Activated T-cell treated with anti-CD3 and anti-CD28 coated beads, Interleukin-2, amount 50 U/mL, for 4 hours (primary cell): ENCODE measurements around the gene ACVR1. TPM values are rescaled to one million over a fixed set of nuclear protein-coding genes. Genes with fewer than 3 reads are reported as not detected.

Source experiments
- ATAC-seq, 2 donors: fragments of 200-7000 bp; cut with Tn5 transposase; one replicate each; pipeline ENCODE4 v1.10.0; 2021
- DNase-seq: peaks from one replicate; pipeline ENCODE4 v3.0.0-alpha.2; 2020
- H3K27me3 Mint-ChIP-seq: one replicate; pipeline ENCODE4 v1.8.0; 2021; ENCODE audit warnings: low read depth, mixed read lengths
- H3K36me3 Mint-ChIP-seq: one replicate; pipeline ENCODE4 v1.8.0; 2022; ENCODE audit warnings: mixed read lengths; ENCODE audit not compliant: insufficient read depth
- H3K4me1 Mint-ChIP-seq: one replicate; pipeline ENCODE4 v1.8.0; 2021; ENCODE audit warnings: low read depth, mixed read lengths
- H3K4me3 Mint-ChIP-seq: one replicate; pipeline ENCODE4 v1.8.0; 2021; ENCODE audit warnings: mild to moderate bottlenecking, moderate library complexity, mixed read lengths
- H3K9me3 Mint-ChIP-seq: one replicate; pipeline ENCODE4 v1.8.0; 2021; ENCODE audit warnings: mixed read lengths
- total RNA-seq, 3 donors: library from RNA; stranded (reverse); gene quantifications; one replicate each; pipeline ENCODE4 v1.2.1, GENCODE V29; 2021

The ACVR1 gene
- total RNA-seq: 10 to 100 TPM; 11.5 to 14.1 (median 13.2) TPM

- no peaks in the 10 kb centered on the region for H3K27me3 Mint-ChIP-seq
- no peaks in the 10 kb centered on the region for H3K9me3 Mint-ChIP-seq
- peak within 1 kb of the TSS; percentile 90 for H3K4me3 Mint-ChIP-seq
- peak; percentile 84 to 86 for ATAC-seq
- H3K36me3 Mint-ChIP-seq: no peaks in the 10 kb centered on the region
- peak; percentile 73 for DNase-seq
- peaks cover 60% of the 10 kb centered on the region for H3K4me1 Mint-ChIP-seq
These were observed at the start of gene ACVR1 for GRCh38 chr2:157876066-157876785. TSS of gene ACVR1 (minus strand) at chr2:157876330. CDS start at chr2:157799493, 76,837 bp downstream.

DNA sequence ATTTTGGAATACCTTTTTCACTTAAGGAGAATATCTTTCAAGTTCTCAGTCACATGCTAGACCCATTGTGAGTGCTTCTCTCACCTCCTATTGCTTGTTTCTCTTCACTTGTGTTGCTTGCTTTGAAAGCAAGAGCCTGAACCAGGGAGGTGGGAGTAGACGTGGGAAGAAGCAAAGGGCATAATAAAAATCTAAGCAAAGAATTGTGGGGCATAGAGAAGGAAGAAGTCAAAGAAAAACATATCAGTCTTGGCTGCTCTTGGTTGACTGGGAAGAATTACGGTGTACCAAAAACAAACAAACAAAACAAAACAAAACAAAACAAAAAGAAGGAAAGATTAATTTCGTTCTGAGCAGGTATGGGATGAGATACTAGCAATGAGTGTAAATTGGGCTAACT lies 48.9 kb upstream of the ACVR1 start:
- H3K9me3 Mint-ChIP-seq: no peaks in the 10 kb centered on the region
- H3K4me1 Mint-ChIP-seq: peaks cover 2% of the 10 kb centered on the region
- ATAC-seq: no peak
- H3K4me3 Mint-ChIP-seq: no peak overlapping the region
- DNase-seq: no peak
- H3K36me3 Mint-ChIP-seq: no peaks in the 10 kb centered on the region
- H3K27me3 Mint-ChIP-seq: no peaks in the 10 kb centered on the region

GRCh38 chr2:157923598-157924217 lies 47.6 kb upstream of the ACVR1 start:
- ATAC-seq (no peak), DNase-seq (no peak)
- no peaks in the 10 kb centered on the region for H3K27me3 Mint-ChIP-seq

DNA sequence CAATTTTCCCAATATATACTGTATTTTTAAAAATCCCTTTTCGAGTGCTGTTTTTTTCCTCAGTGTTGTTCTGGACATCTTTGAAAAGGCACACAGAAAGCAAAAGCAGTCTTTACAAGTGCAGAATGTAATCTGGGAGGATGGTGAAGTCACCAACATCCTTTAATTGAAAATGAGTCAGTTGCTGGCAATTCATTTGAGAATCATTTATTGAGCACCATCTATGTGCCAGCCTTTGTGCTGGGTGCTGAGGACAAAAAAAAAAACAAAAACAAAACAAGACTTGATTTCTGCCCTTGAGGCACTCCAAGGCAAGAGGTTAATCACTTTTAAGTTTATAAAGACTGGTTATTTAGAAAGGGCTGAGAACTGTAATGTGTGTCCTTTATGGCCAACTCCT lies 46.7 kb upstream of the ACVR1 start:
- ATAC-seq (peak in 1 of 2 donors; percentile 34), DNase-seq (no peak)
- H3K27me3 Mint-ChIP-seq: no peaks in the 10 kb centered on the region
- H3K4me1 Mint-ChIP-seq: peaks cover 2% of the 10 kb centered on the region
- no peaks in the 10 kb centered on the region for H3K36me3 Mint-ChIP-seq
- H3K4me3 Mint-ChIP-seq: no peak overlapping the region
- H3K9me3 Mint-ChIP-seq: no peaks in the 10 kb centered on the region

More at GRCh38 chr2:157923598-157924217, 47.6 kb upstream of the ACVR1 start:
- Mint-ChIP-seq H3K9me3 (no peaks in the 10 kb centered on the region), H3K36me3 (no peaks in the 10 kb centered on the region), H3K4me3 (no peak overlapping the region), H3K4me1 (peaks cover 2% of the 10 kb centered on the region)

- Mint-ChIP-seq H3K36me3 (no peaks in the 10 kb centered on the region), H3K27me3 (no peaks in the 10 kb centered on the region), H3K4me1 (peaks cover 2% of the 10 kb centered on the region), H3K9me3 (no peaks in the 10 kb centered on the region), H3K4me3 (no peak overlapping the region)
- no peak for DNase-seq
- ATAC-seq: no peak
These were observed 46.2 kb upstream of the ACVR1 start for GRCh38 chr2:157922336-157922735.

GRCh38 chr2:157920736-157921135 lies 44.6 kb upstream of the ACVR1 start:
- Mint-ChIP-seq H3K4me3 (no peak overlapping the region), H3K36me3 (no peaks in the 10 kb centered on the region), H3K9me3 (no peaks in the 10 kb centered on the region), H3K4me1 (peaks cover 2% of the 10 kb centered on the region), H3K27me3 (no peaks in the 10 kb centered on the region)
- no peak for ATAC-seq
- DNase-seq: no peak

DNA sequence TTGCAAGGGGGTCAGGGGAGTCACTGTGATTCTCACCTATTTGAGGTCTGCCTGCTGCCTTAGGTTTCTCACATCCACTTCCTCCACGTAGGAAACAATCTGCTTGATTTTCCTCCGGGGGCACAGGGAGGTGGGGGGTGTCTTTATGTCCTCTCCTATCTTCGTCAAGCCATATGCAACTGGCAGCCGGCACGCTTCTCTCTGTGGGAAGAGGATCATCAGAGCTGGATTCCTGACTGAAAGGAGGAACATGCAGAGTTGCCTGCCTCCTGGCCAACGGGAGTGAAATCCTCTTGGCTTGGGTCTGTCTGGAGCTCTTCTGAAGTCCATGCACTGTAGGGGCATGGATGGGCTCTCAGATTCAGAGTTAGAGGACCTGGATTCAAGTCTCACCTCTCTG lies 43.1 kb upstream of the ACVR1 start:
- no peaks in the 10 kb centered on the region for H3K9me3 Mint-ChIP-seq
- no peaks in the 10 kb centered on the region for H3K36me3 Mint-ChIP-seq
- H3K27me3 Mint-ChIP-seq: no peaks in the 10 kb centered on the region
- ATAC-seq: no peak
- no peak overlapping the region for H3K4me3 Mint-ChIP-seq
- H3K4me1 Mint-ChIP-seq: peaks cover 2% of the 10 kb centered on the region
- DNase-seq: no peak

DNA sequence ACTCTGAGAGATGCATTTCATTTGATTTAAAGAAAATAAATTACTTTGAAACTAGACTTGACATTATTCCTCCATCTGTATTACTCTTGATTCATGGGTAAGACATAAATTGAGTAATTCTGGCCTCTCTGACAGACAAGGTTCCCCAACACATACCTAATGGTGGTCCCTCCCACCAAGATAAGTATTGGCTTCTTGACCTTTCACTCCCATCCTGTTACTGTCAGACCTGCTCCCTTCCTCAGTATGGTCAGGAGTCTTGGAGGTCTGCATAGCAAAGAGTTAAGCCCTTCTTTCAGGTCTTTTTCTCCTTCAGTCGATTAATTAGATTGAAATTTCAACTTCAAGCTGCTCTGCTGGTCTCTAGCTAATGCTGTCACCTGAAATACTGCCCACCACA lies 42.2 kb upstream of the ACVR1 start:
- Mint-ChIP-seq H3K9me3 (no peaks in the 10 kb centered on the region), H3K4me3 (no peak overlapping the region), H3K36me3 (no peaks in the 10 kb centered on the region), H3K4me1 (peaks cover 2% of the 10 kb centered on the region), H3K27me3 (no peaks in the 10 kb centered on the region)
- ATAC-seq: no peak
- DNase-seq: no peak

- peaks cover 1% of the 10 kb centered on the region for H3K36me3 Mint-ChIP-seq
- no peaks in the 10 kb centered on the region for H3K9me3 Mint-ChIP-seq
- H3K4me1 Mint-ChIP-seq: no peaks in the 10 kb centered on the region
- ATAC-seq (no peak), DNase-seq (no peak)
- no peak overlapping the region for H3K4me3 Mint-ChIP-seq
- no peaks in the 10 kb centered on the region for H3K27me3 Mint-ChIP-seq
These were observed 35.6 kb upstream of the ACVR1 start for GRCh38 chr2:157911750-157912149.

DNA sequence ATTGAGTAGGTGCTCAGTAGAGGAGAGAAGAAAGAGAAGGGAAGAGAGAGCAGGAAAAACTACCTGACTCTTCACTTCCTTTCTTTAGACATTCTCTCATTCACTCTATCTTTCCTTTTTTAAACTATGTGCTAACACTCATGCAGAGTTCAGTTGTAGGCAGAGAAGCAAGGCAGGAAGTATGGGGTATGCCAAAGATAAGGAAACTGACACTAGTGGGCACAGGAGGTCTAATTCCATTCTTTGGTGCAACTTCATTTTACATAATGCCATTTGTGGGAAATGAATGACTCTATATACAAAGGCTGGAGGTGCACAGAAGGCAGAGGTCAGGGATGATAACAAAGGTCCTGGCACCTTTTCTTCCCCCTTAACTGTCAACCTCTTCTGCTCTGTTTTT lies 35.1 kb upstream of the ACVR1 start:
- ATAC-seq (no peak), DNase-seq (no peak)
- Mint-ChIP-seq H3K4me1 (no peaks in the 10 kb centered on the region), H3K36me3 (peaks cover 1% of the 10 kb centered on the region), H3K9me3 (no peaks in the 10 kb centered on the region), H3K27me3 (no peaks in the 10 kb centered on the region), H3K4me3 (no peak overlapping the region)

- no peaks in the 10 kb centered on the region for H3K27me3 Mint-ChIP-seq
- DNase-seq: no peak
- no peak for ATAC-seq
- peaks cover 21% of the 10 kb centered on the region for H3K4me1 Mint-ChIP-seq
- no peaks in the 10 kb centered on the region for H3K36me3 Mint-ChIP-seq
- H3K9me3 Mint-ChIP-seq: no peaks in the 10 kb centered on the region
- H3K4me3 Mint-ChIP-seq: no peak overlapping the region
These were observed 29.0 kb upstream of the ACVR1 start for GRCh38 chr2:157905092-157905491.

- H3K9me3 Mint-ChIP-seq: no peaks in the 10 kb centered on the region
- DNase-seq (no peak), ATAC-seq (no peak)
- H3K27me3 Mint-ChIP-seq: no peaks in the 10 kb centered on the region
- H3K36me3 Mint-ChIP-seq: no peaks in the 10 kb centered on the region
- peaks cover 36% of the 10 kb centered on the region for H3K4me1 Mint-ChIP-seq
- H3K4me3 Mint-ChIP-seq: no peak overlapping the region
These were observed 27.5 kb upstream of the ACVR1 start for GRCh38 chr2:157903626-157904025.

- Mint-ChIP-seq H3K4me1 (peaks cover 40% of the 10 kb centered on the region), H3K27me3 (no peaks in the 10 kb centered on the region), H3K9me3 (no peaks in the 10 kb centered on the region), H3K4me3 (no peak overlapping the region), H3K36me3 (no peaks in the 10 kb centered on the region)
- ATAC-seq (no peak), DNase-seq (no peak)
These were observed 27.0 kb upstream of the ACVR1 start for GRCh38 chr2:157903151-157903550.

DNA sequence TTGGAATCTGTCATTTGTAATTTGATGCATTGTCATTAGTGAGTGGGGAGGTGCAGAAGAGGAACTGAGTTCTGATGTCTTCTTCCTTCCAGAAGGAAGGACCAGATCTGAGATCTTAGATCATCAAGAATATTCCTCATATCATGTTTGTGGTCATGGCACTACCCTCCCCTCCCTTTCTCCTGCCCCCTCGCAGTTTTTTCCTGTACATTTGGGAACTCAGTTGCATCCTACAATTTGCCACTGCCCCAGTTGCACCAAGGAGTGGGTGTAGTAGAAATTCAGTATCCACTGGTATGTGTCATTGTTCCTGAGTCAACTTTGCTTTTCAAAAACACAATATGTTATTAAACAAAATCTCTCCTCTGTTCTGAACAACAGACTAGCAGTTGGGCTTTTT lies 26.6 kb upstream of the ACVR1 start:
- Mint-ChIP-seq H3K4me1 (peaks cover 45% of the 10 kb centered on the region), H3K9me3 (peaks cover 3% of the 10 kb centered on the region), H3K36me3 (no peaks in the 10 kb centered on the region), H3K27me3 (no peaks in the 10 kb centered on the region), H3K4me3 (no peak overlapping the region)
- DNase-seq: no peak
- no peak for ATAC-seq

GRCh38 chr2:157901325-157901724 lies 25.2 kb upstream of the ACVR1 start:
- H3K36me3 Mint-ChIP-seq: no peaks in the 10 kb centered on the region
- no peaks in the 10 kb centered on the region for H3K27me3 Mint-ChIP-seq
- H3K4me1 Mint-ChIP-seq: peaks cover 59% of the 10 kb centered on the region
- ATAC-seq (no peak), DNase-seq (no peak)
- no peak overlapping the region for H3K4me3 Mint-ChIP-seq
- H3K9me3 Mint-ChIP-seq: peaks cover 4% of the 10 kb centered on the region
